ENCODE data around the gene CELF1. TPM values are rescaled to one million over a fixed set of nuclear protein-coding genes. Genes with fewer than 3 reads are reported as not detected.
"Not testable (repeated sequence)": the region's sequence is repeated elsewhere in the genome, so short reads cannot be mapped to it uniquely, and the experiment has no call there.

CELF1 gene
- total and polyA plus RNA-seq, 7 experiments from 2014 or later = 41.1 to 148 (median 117) TPM

- no peaks in the 10 kb centered on the region for H3K9me3 ChIP-seq (ENCODE audit: control insufficient read depth in 2 of 3, low read length in 3 of 3)
- peaks cover 0 to 2% (median 0%) of the 10 kb centered on the region in 11 donors for H3K9me3 Mint-ChIP-seq
- H3K36me3 ChIP-seq (ENCODE audit: control insufficient read depth in 2 of 3, insufficient read depth in 3 of 3, low read length in 3 of 3) = no peaks in the 10 kb centered on the region
- POLR2A ChIA-PET = interaction anchor here (3.0 to 7.3 kb wide), 2 partner anchors 12 to 25 kb away, joined by 25 to 38 read pairs; partner anchors contain the start of genes KBTBD4, NDUFS3 and PTPMT1
- H3K27me3 ChIP-seq (ENCODE audit: control insufficient read depth in 2 of 2, insufficient read depth in 2 of 2, low read length in 2 of 2) = no peaks in the 10 kb centered on the region
- intact Hi-C loops (cut with micrococcal nuclease) = loop anchor here (1.0 to 10.0 kb wide), 22 partner anchors 12 to 1636 kb away; partner anchors contain the start of genes ARFGAP2 (in 2 of the 2), FNBP4 (in 2 of the 2), MTCH2 (in 2 of the 2) and PSMC3 (in 2 of the 2)
- peak overlapping the region; percentile 67 to 100 (median 96) for H3K4me3 Mint-ChIP-seq
- peak overlapping the region in 8 of 9 donors; percentile 51 to 97 (median 86) for H3K27ac Mint-ChIP-seq
- no peaks in the 10 kb centered on the region for H3K27me3 Mint-ChIP-seq
- ATAC-seq (peak; percentile 15), DNase-seq (no peak)
- H3K4me1 Mint-ChIP-seq = peaks cover 31 to 51% (median 36%) of the 10 kb centered on the region in 7 donors
- H3K36me3 Mint-ChIP-seq = peaks cover 0 to 14% (median 4%) of the 10 kb centered on the region in 5 donors
- CTCF ChIA-PET = interaction anchor here (1.0 to 1.2 kb wide), 2 partner anchors 25 to 35 kb away, joined by 3 to 6 read pairs; partner anchors contain the start of genes KBTBD4 and NDUFS3
- H3K4me1 ChIP-seq (ENCODE audit: control insufficient read depth in 2 of 2, insufficient read depth in 2 of 2, low read length in 2 of 2) = peaks cover 24 to 34% of the 10 kb centered on the region in 2 donors
- peak overlapping the region; percentile 89 for H3K27ac ChIP-seq (ENCODE audit: low read depth, low read length)
- peak overlapping the region; percentile 62 for H3K4me3 ChIP-seq (ENCODE audit: low read length)
These were observed 443 bp upstream of the CELF1 start for GRCh38 chr11:47553406-47553743.

- ChIA-PET POLR2A (interaction anchor here (0.5 to 7.3 kb wide), 9 partner anchors 12 to 430 kb away, joined by 3 to 38 read pairs (median 3); partner anchors contain the start of genes KBTBD4, NDUFS3 and PTPMT1), CTCF (interaction anchor here (1.0 kb wide), 1 partner anchor 65 kb away, joined by 3 read pairs; no protein-coding TSS in a partner anchor)
- peak overlapping the region; percentile 93 to 100 (median 96) for H3K4me3 Mint-ChIP-seq
- peaks cover 0 to 2% (median 0%) of the 10 kb centered on the region in 11 donors for H3K9me3 Mint-ChIP-seq
- H3K9me3 ChIP-seq (ENCODE audit: control insufficient read depth in 2 of 3, low read length in 3 of 3) = no peaks in the 10 kb centered on the region
- peak overlapping the region; percentile 89 for H3K27ac ChIP-seq (ENCODE audit: low read depth, low read length)
- H3K4me1 ChIP-seq (ENCODE audit: control insufficient read depth in 2 of 2, insufficient read depth in 2 of 2, low read length in 2 of 2) = peaks cover 27 to 34% of the 10 kb centered on the region in 2 donors
- no peaks in the 10 kb centered on the region for H3K36me3 ChIP-seq (ENCODE audit: control insufficient read depth in 2 of 3, insufficient read depth in 3 of 3, low read length in 3 of 3)
- H3K4me3 ChIP-seq (ENCODE audit: low read length) = peak overlapping the region; percentile 87
- ATAC-seq (no peak), DNase-seq (peak in 6 of 9 donors; percentile 4 to 51 (median 8))
- no peaks in the 10 kb centered on the region for H3K27me3 ChIP-seq (ENCODE audit: control insufficient read depth in 2 of 2, insufficient read depth in 2 of 2, low read length in 2 of 2)
- peaks cover 40 to 64% (median 48%) of the 10 kb centered on the region in 7 donors for H3K4me1 Mint-ChIP-seq
- intact Hi-C loops (cut with micrococcal nuclease) = loop anchor here (1.0 to 10.0 kb wide), 14 partner anchors 40 to 1635 kb away; partner anchors contain the start of genes ARFGAP2 (in 2 of the 2), ACP2 (in 1 of the 2), AGBL2 (in 1 of the 2) and ARHGAP1 (in 1 of the 2)
- H3K27me3 Mint-ChIP-seq = no peaks in the 10 kb centered on the region
- peaks cover 0 to 15% (median 5%) of the 10 kb centered on the region in 5 donors for H3K36me3 Mint-ChIP-seq
- peak overlapping the region; percentile 86 to 97 (median 95) for H3K27ac Mint-ChIP-seq
These were observed 821 bp downstream of the CELF1 start for GRCh38 chr11:47552056-47552565.

- H3K27me3 Mint-ChIP-seq = no peaks in the 10 kb centered on the region
- H3K9me3 Mint-ChIP-seq = peaks cover 0 to 2% (median 0%) of the 10 kb centered on the region in 11 donors
- peaks cover 0 to 4% (median 0%) of the 10 kb centered on the region in 3 experiments for H3K36me3 ChIP-seq (ENCODE audit: control insufficient read depth in 2 of 3, insufficient read depth in 3 of 3, low read length in 3 of 3)
- peak overlapping the region; percentile 93 to 100 (median 96) for H3K4me3 Mint-ChIP-seq
- H3K27me3 ChIP-seq (ENCODE audit: control insufficient read depth in 2 of 2, insufficient read depth in 2 of 2, low read length in 2 of 2) = no peaks in the 10 kb centered on the region
- intact Hi-C loops (cut with micrococcal nuclease) = loop anchor here (5.0 to 10.0 kb wide), 8 partner anchors 39 to 1634 kb away; partner anchors contain the start of genes AGBL2 (in 1 of the 2), ARFGAP2 (in 1 of the 2), ATG13 (in 1 of the 2) and CKAP5 (in 1 of the 2)
- H3K4me3 ChIP-seq (ENCODE audit: low read length) = peak overlapping the region; percentile 87
- H3K4me1 Mint-ChIP-seq = peaks cover 42 to 71% (median 55%) of the 10 kb centered on the region in 7 donors
- ChIA-PET CTCF (no interaction called here), POLR2A (interaction anchor here (0.8 to 7.3 kb wide), 3 partner anchors 12 to 27 kb away, joined by 3 to 38 read pairs (median 25); partner anchors contain the start of genes KBTBD4, NDUFS3 and PTPMT1)
- H3K4me1 ChIP-seq (ENCODE audit: control insufficient read depth in 2 of 2, insufficient read depth in 2 of 2, low read length in 2 of 2) = peaks cover 32 to 34% of the 10 kb centered on the region in 2 donors
- H3K27ac Mint-ChIP-seq = peak overlapping the region; percentile 66 to 97 (median 91)
- peaks cover 0 to 16% (median 7%) of the 10 kb centered on the region in 5 donors for H3K36me3 Mint-ChIP-seq
- DNase-seq (no peak), ATAC-seq (no peak)
- peak overlapping the region; percentile 89 for H3K27ac ChIP-seq (ENCODE audit: low read depth, low read length)
- no peaks in the 10 kb centered on the region for H3K9me3 ChIP-seq (ENCODE audit: control insufficient read depth in 2 of 3, low read length in 3 of 3)
These were observed 1.8 kb downstream of the CELF1 start for GRCh38 chr11:47551086-47551485.

- H3K4me3 ChIP-seq (ENCODE audit: low read length) = peak overlapping the region; percentile 87
These were observed 2.5 kb downstream of the CELF1 start for GRCh38 chr11:47550288-47551047.

GRCh38 chr11:47546274-47546673, 6.7 kb downstream of the CELF1 start:
- H3K4me1 ChIP-seq (ENCODE audit: control insufficient read depth in 2 of 2, insufficient read depth in 2 of 2, low read length in 2 of 2) = peaks cover 37 to 45% of the 10 kb centered on the region in 2 donors
- H3K4me1 Mint-ChIP-seq = peaks cover 42 to 92% (median 67%) of the 10 kb centered on the region in 7 donors
- H3K9me3 Mint-ChIP-seq; ATAC-seq; H3K9me3 ChIP-seq (ENCODE audit: control insufficient read depth in 2 of 3, low read length in 3 of 3); H3K27me3 Mint-ChIP-seq; DNase-seq; H3K36me3 ChIP-seq (ENCODE audit: control insufficient read depth in 2 of 3, insufficient read depth in 3 of 3, low read length in 3 of 3); H3K27me3 ChIP-seq (ENCODE audit: control insufficient read depth in 2 of 2, insufficient read depth in 2 of 2, low read length in 2 of 2); intact Hi-C loops (cut with micrococcal nuclease); H3K4me3 ChIP-seq (ENCODE audit: low read length); H3K27ac ChIP-seq (ENCODE audit: low read depth, low read length): not testable (repeated sequence)
- peaks cover 0 to 11% (median 5%) of the 10 kb centered on the region in 5 donors for H3K36me3 Mint-ChIP-seq
- peak overlapping the region in 3 of 10 donors; percentile 20 to 53 (median 21) for H3K4me3 Mint-ChIP-seq
- H3K27ac Mint-ChIP-seq = peak overlapping the region in 1 of 9 donors; percentile 14
- POLR2A ChIA-PET = interaction anchor here (0.7 kb wide), 1 partner anchor 12 kb away, joined by 4 read pairs; no protein-coding TSS in a partner anchor
- CTCF ChIA-PET = interaction anchor here (0.7 kb wide), 1 partner anchor 394 kb away, joined by 3 read pairs; no protein-coding TSS in a partner anchor

More at GRCh38 chr11:47550288-47551047, 2.5 kb downstream of the CELF1 start:
- H3K4me3 Mint-ChIP-seq = peak overlapping the region; percentile 51 to 100 (median 96)
- DNase-seq (no peak), ATAC-seq (no peak)
- H3K9me3 Mint-ChIP-seq = peaks cover 0 to 2% (median 0%) of the 10 kb centered on the region in 11 donors
- intact Hi-C loops (cut with micrococcal nuclease) = loop anchor here (5.0 to 10.0 kb wide), 8 partner anchors 38 to 1633 kb away; partner anchors contain the start of genes AGBL2 (in 1 of the 2), ARFGAP2 (in 1 of the 2), ATG13 (in 1 of the 2) and CKAP5 (in 1 of the 2)
- Histone ChIP-seq H3K27ac (ENCODE audit: low read depth, low read length) (peak overlapping the region; percentile 89), H3K9me3 (ENCODE audit: control insufficient read depth in 2 of 3, low read length in 3 of 3) (no peaks in the 10 kb centered on the region), H3K36me3 (ENCODE audit: control insufficient read depth in 2 of 3, insufficient read depth in 3 of 3, low read length in 3 of 3) (peaks cover 0 to 4% (median 0%) of the 10 kb centered on the region in 3 experiments), H3K4me1 (ENCODE audit: control insufficient read depth in 2 of 2, insufficient read depth in 2 of 2, low read length in 2 of 2) (peaks cover 32 to 34% of the 10 kb centered on the region in 2 donors), H3K27me3 (ENCODE audit: control insufficient read depth in 2 of 2, insufficient read depth in 2 of 2, low read length in 2 of 2) (no peaks in the 10 kb centered on the region)
- peaks cover 42 to 77% (median 55%) of the 10 kb centered on the region in 7 donors for H3K4me1 Mint-ChIP-seq
- ChIA-PET CTCF (no interaction called here), POLR2A (interaction anchor here (0.9 to 7.3 kb wide), 3 partner anchors 15 to 28 kb away, joined by 4 to 38 read pairs (median 25); partner anchors contain the start of genes KBTBD4, NDUFS3 and PTPMT1)
- no peaks in the 10 kb centered on the region for H3K27me3 Mint-ChIP-seq
- peaks cover 0 to 16% (median 7%) of the 10 kb centered on the region in 5 donors for H3K36me3 Mint-ChIP-seq
- H3K27ac Mint-ChIP-seq = peak overlapping the region in 8 of 9 donors; percentile 7 to 97 (median 79)

GRCh38 chr11:47545298-47545697, 7.6 kb downstream of the CELF1 start:
- Mint-ChIP-seq H3K27ac (no peak overlapping the region), H3K36me3 (peaks cover 3 to 12% (median 4%) of the 10 kb centered on the region in 5 donors), H3K4me1 (peaks cover 40 to 92% (median 67%) of the 10 kb centered on the region in 7 donors), H3K9me3 (no peaks in the 10 kb centered on the region), H3K27me3 (no peaks in the 10 kb centered on the region), H3K4me3 (peak overlapping the region in 1 of 10 donors; percentile 34)
- H3K36me3 ChIP-seq (ENCODE audit: control insufficient read depth in 2 of 3, insufficient read depth in 3 of 3, low read length in 3 of 3) = peaks cover 0 to 4% (median 0%) of the 10 kb centered on the region in 3 experiments
- DNase-seq (no peak), ATAC-seq (no peak)
- no peaks in the 10 kb centered on the region for H3K9me3 ChIP-seq (ENCODE audit: control insufficient read depth in 2 of 3, low read length in 3 of 3)
- CTCF ChIA-PET = no interaction called here
- H3K27ac ChIP-seq (ENCODE audit: low read depth, low read length) = no peak overlapping the region
- no peak overlapping the region for H3K4me3 ChIP-seq (ENCODE audit: low read length)
- peaks cover 34 to 36% of the 10 kb centered on the region in 2 donors for H3K4me1 ChIP-seq (ENCODE audit: control insufficient read depth in 2 of 2, insufficient read depth in 2 of 2, low read length in 2 of 2)
- H3K27me3 ChIP-seq (ENCODE audit: control insufficient read depth in 2 of 2, insufficient read depth in 2 of 2, low read length in 2 of 2) = no peaks in the 10 kb centered on the region
- intact Hi-C loops (cut with micrococcal nuclease) = no loop called here
- POLR2A ChIA-PET = no interaction called here
